ENCODE data around the gene TLX1.
"Not testable (repeated sequence)": the region's sequence is repeated elsewhere in the genome, so short reads cannot be mapped to it uniquely, and the experiment has no call there.

Gene TLX1

GRCh38 chr10:101154506-101154905 lies 23.4 kb downstream of the TLX1 start:
- not testable (repeated sequence) for DNase-seq

GRCh38 chr10:101155896-101156295 lies 24.8 kb downstream of the TLX1 start:
- DNase-seq = no peak

- DNase-seq = no peak
Observed at GRCh38 chr10:101157756-101158458, 26.8 kb downstream of the TLX1 start.

- DNase-seq = no peak
Observed at GRCh38 chr10:101158459-101159058, 27.5 kb downstream of the TLX1 start.

- DNase-seq = peak; percentile 74
Observed at GRCh38 chr10:101161494-101162299, 30.6 kb downstream of the TLX1 start.

- no peak for DNase-seq
Observed at GRCh38 chr10:101162677-101163076, 31.6 kb downstream of the TLX1 start.

- no peak for DNase-seq
Observed at GRCh38 chr10:101164020-101164419, 32.9 kb downstream of the TLX1 start.

- DNase-seq = no peak
Observed at GRCh38 chr10:101165736-101166135, 34.6 kb downstream of the TLX1 start.

- no peak for DNase-seq
Observed at GRCh38 chr10:101166430-101166829, 35.3 kb downstream of the TLX1 start.

GRCh38 chr10:101172741-101173140 lies 41.6 kb downstream of the TLX1 start:
- DNase-seq = no peak

GRCh38 chr10:101174319-101174718 lies 43.2 kb downstream of the TLX1 start:
- DNase-seq = no peak

- no peak for DNase-seq
Observed at GRCh38 chr10:101176577-101176976, 45.5 kb downstream of the TLX1 start.

GRCh38 chr10:101182936-101183335 lies 51.8 kb downstream of the TLX1 start:
- no peak for DNase-seq

GRCh38 chr10:101183458-101184183 lies 52.5 kb downstream of the TLX1 start:
- DNase-seq = no peak
